HEK293T (cell line): ENCODE data around the gene TUBAL3.

Experiments
- ARNT ChIP-seq: fragments of 450-650 bp; IDR thresholded peaks from 2 replicates; pipeline ENCODE4 v1.6.1; 2017; ENCODE audit warnings: mild to moderate bottlenecking
- BHLHE40 ChIP-seq: fragments of 450-650 bp; IDR thresholded peaks from 2 replicates; pipeline ENCODE4 v1.6.1; 2016; ENCODE audit warnings: mild to moderate bottlenecking, moderate library complexity, borderline replicate concordance
- CTBP1 ChIP-seq: fragments of 450-650 bp; IDR thresholded peaks from 2 replicates; pipeline ENCODE4 v1.6.1; 2016; ENCODE audit warnings: borderline replicate concordance
- FOXA1 ChIP-seq: fragments of 450-650 bp; IDR thresholded peaks from 2 replicates; pipeline ENCODE4 v1.6.1; 2016; ENCODE audit warnings: mild to moderate bottlenecking
- FOXK2 ChIP-seq: fragments of 450-650 bp; IDR thresholded peaks from 2 replicates; pipeline ENCODE4 v1.6.1; 2016; ENCODE audit warnings: mild to moderate bottlenecking
- FOXM1 ChIP-seq: fragments of 450-650 bp; IDR thresholded peaks from 2 replicates; pipeline ENCODE4 v1.6.1; 2017; ENCODE audit warnings: mild to moderate bottlenecking, borderline replicate concordance
- HDGF ChIP-seq: fragments of 450-650 bp; IDR thresholded peaks from 2 replicates; pipeline ENCODE4 v1.6.1; 2017; ENCODE audit warnings: antibody characterized with exemption, borderline replicate concordance
- LEF1 ChIP-seq: fragments of 450-650 bp; IDR thresholded peaks from 2 replicates; pipeline ENCODE4 v1.6.1; 2017; ENCODE audit warnings: mild to moderate bottlenecking, borderline replicate concordance
- NFRKB ChIP-seq: fragments of 450-650 bp; IDR thresholded peaks from 2 replicates; pipeline ENCODE4 v1.6.1; 2016; ENCODE audit warnings: mild to moderate bottlenecking, moderate library complexity
- SP1 ChIP-seq: fragments of 450-650 bp; IDR thresholded peaks from 2 replicates; pipeline ENCODE4 v1.6.1; 2017
- SUZ12 ChIP-seq: fragments of 450-650 bp; IDR thresholded peaks from 2 replicates; pipeline ENCODE4 v1.6.1; 2016; ENCODE audit warnings: mild to moderate bottlenecking
- TARDBP ChIP-seq: fragments of 450-650 bp; IDR thresholded peaks from 2 replicates; pipeline ENCODE4 v1.6.1; 2016
- ZNF384 ChIP-seq: fragments of 450-650 bp; IDR thresholded peaks from 2 replicates; pipeline ENCODE4 v1.6.1; 2016
- TF ChIP-seq, protein P1 (sequence below): fragments of 450-650 bp; IDR thresholded peaks from 2 replicates; pipeline ENCODE4 v1.6.1; 2016

DNA sequence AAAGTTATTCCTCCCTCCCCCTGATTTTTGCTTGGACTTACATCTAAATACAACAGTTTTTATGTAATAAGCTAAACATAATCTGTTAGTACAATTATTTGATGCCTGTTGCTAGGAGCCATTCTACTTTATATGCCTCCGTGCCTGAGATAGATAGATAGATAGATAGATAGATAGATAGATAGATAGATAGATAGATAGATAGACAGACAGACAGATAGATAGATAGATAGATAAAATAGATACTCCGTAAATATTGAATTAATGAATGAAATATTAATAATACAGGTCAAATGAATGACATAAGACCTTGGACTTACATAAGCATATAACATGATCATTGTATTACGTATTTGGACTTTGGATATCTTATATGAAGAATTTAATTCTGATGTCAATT lies 30.7 kb upstream of the TUBAL3 start:
- TF ChIP-seq HDGF (no peak), FOXM1 (no peak), BHLHE40 (no peak), ARNT (no peak), FOXA1 (no peak), SUZ12 (no peak), NFRKB (no peak), ZNF384 (no peak), CTBP1 (no peak), LEF1 (no peak), FOXK2 (no peak), SP1 (no peak), TARDBP (no peak)
- TF ChIP-seq, protein P1, sequence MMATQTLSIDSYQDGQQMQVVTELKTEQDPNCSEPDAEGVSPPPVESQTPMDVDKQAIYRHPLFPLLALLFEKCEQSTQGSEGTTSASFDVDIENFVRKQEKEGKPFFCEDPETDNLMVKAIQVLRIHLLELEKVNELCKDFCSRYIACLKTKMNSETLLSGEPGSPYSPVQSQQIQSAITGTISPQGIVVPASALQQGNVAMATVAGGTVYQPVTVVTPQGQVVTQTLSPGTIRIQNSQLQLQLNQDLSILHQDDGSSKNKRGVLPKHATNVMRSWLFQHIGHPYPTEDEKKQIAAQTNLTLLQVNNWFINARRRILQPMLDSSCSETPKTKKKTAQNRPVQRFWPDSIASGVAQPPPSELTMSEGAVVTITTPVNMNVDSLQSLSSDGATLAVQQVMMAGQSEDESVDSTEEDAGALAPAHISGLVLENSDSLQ = no peak
